Nephron (organoid): Measurements from ENCODE around the gene FAM50B.
A peak's percentile ranks its signal among the peaks of the same experiment; 100 is the strongest.

Experiments
- H3K27ac Mint-ChIP-seq, 3 experiments: 2 replicates each; pipeline ENCODE4 v1.8.0; 2020; ENCODE audit warnings: mixed read lengths in 3 of 3, mild to moderate bottlenecking in 2 of 3, moderate library complexity in 1 of 3
- H3K27me3 Mint-ChIP-seq: 2 replicates; pipeline ENCODE4 v1.8.0; 2021; ENCODE audit warnings: low read depth, mild to moderate bottlenecking, moderate library complexity, mixed read lengths
- H3K36me3 Mint-ChIP-seq: 2 replicates; pipeline ENCODE4 v1.8.0; 2020; ENCODE audit warnings: low read depth, mixed read lengths
- H3K4me1 Mint-ChIP-seq: 2 replicates; pipeline ENCODE4 v1.8.0; 2020; ENCODE audit warnings: mixed read lengths
- H3K4me3 Mint-ChIP-seq, 3 experiments: 2 replicates each; pipeline ENCODE4 v1.8.0; 2020; ENCODE audit warnings: mild to moderate bottlenecking in 3 of 3, mixed read lengths in 3 of 3, moderate library complexity in 2 of 3
- H3K9me3 Mint-ChIP-seq: 2 replicates; pipeline ENCODE4 v1.8.0; 2020; ENCODE audit warnings: mixed read lengths
- TF ChIP-seq, protein P1 (sequence below), 3 experiments: fragments of 200-600 bp; sonication (generic); IDR thresholded peaks; one replicate each; pipeline ENCODE4 v1.5.0; 2021; ENCODE audit warnings: antibody characterized with exemption in 3 of 3; ENCODE audit not compliant: unreplicated experiment in 3 of 3

Gene FAM50B

DNA sequence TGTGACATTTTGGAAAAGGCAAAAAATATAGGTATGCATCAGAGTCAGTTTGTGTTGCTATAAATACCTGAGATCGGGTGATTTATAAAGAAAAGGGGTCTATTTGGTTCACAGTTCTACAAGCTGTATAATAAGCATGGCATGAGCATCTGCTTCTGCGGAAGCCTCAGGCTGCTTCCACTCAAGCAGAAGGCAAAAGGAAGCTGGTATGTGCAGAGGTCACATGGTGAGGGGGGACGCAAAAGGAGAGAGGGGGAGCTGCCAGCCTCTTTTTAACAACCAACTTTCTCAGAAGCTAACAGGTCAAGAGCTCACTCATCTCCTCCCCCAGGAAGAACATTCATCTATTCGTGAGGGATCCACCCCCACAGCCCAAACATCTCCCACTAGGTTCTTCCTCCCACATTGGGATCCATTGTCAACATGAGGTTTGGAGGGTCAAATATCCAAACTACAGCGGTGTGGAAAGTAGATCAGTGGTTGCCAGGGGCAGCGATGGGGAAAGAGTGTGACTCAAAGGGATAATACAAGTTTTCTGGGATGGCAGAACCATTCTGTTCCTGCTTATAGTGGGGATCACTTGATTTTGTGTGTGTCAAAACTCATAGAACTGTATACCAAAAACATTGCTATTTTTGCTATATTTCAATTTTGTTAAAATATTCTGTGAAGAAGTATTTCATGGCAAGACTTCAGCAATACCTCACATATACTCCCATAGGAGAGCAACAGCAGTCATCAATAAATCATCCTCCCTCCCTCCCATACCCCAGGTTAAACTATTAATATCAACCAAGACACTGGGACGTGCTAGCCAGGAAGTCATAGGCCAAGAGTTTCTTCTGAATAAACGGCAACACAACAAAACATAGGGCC lies 9.9 kb upstream of the FAM50B start:
- Mint-ChIP-seq H3K9me3 (no peaks in the 10 kb centered on the region), H3K36me3 (no peaks in the 10 kb centered on the region), H3K4me1 (peaks cover 43% of the 10 kb centered on the region), H3K27ac (peak overlapping the region; percentile 11 to 54 (median 41)), H3K4me3 (no peak overlapping the region), H3K27me3 (no peaks in the 10 kb centered on the region)
- TF ChIP-seq, protein P1, sequence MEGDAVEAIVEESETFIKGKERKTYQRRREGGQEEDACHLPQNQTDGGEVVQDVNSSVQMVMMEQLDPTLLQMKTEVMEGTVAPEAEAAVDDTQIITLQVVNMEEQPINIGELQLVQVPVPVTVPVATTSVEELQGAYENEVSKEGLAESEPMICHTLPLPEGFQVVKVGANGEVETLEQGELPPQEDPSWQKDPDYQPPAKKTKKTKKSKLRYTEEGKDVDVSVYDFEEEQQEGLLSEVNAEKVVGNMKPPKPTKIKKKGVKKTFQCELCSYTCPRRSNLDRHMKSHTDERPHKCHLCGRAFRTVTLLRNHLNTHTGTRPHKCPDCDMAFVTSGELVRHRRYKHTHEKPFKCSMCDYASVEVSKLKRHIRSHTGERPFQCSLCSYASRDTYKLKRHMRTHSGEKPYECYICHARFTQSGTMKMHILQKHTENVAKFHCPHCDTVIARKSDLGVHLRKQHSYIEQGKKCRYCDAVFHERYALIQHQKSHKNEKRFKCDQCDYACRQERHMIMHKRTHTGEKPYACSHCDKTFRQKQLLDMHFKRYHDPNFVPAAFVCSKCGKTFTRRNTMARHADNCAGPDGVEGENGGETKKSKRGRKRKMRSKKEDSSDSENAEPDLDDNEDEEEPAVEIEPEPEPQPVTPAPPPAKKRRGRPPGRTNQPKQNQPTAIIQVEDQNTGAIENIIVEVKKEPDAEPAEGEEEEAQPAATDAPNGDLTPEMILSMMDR (IDR thresholded peaks at IDR 0.05; ENCODE audit: unreplicated experiment in 3 of 3), result no peak

DNA sequence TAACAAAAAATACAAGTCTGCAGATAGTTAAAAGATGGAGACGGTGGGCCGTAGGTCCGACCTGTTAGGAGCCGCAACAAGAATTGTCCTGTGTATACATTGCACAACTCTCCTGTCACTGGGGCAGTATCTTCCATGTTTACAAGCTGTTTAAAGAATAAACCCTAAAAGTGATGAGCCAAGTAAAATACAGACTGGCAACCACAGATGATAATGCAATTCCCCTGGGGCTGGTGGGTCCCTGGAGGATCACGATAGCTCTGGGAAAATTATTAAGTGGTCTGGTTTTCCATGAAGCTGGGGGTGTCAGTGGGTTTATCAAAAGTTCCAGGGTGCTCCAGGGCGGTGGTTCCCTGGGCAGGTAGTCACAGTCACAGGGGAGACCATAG lies 8.1 kb upstream of the FAM50B start:
- Mint-ChIP-seq H3K4me1 (peaks cover 43% of the 10 kb centered on the region), H3K4me3 (no peak overlapping the region), H3K9me3 (no peaks in the 10 kb centered on the region), H3K27me3 (peaks cover 3% of the 10 kb centered on the region), H3K36me3 (no peaks in the 10 kb centered on the region), H3K27ac (no peak overlapping the region)
- TF ChIP-seq, protein P1 (IDR thresholded peaks at IDR 0.05; ENCODE audit: unreplicated experiment in 3 of 3), result no peak

DNA sequence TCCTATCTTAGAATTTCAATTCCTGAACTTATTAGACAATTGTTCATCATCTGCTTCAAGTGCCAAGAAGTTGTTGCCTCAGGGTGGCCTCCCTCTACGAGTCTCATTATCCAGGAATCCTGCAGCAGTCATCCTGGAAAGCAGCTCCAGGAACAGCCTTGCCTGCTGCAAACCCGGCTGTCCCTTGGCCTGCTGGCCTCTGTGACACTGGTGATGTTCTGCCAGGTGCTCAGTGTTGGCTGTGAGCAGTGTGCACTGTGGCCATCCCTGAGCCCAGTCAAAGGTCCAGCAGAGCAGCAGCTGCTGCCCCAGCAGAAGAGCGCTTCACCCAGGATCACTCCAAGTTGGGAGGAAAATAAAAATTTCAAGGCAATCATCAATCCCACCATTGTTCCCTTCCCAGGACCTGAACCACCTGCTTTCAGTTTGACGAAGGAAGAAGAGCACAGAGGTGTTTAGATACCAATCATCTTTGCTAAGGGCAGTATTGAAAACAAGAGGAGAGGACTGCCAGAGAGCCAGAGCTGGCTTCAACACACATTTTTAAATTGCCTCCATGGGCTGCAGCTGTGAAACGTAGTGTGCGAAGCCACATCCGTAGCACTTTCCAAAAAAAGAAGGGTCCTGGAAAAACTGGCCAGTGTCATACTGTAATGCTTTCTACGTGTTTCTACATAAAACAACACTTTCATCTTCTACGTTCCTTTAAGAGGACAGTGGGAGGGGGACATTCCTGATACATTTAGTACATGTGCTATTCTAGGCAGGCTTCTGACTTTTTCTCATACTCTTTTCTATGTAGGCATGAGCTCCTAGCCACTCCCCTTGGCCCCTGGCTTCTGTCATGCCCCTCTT lies 7.2 kb upstream of the FAM50B start:
- H3K27ac Mint-ChIP-seq, result no peak overlapping the region
- H3K36me3 Mint-ChIP-seq, result no peaks in the 10 kb centered on the region
- no peaks in the 10 kb centered on the region for H3K9me3 Mint-ChIP-seq
- peaks cover 3% of the 10 kb centered on the region for H3K27me3 Mint-ChIP-seq
- TF ChIP-seq, protein P1 (IDR thresholded peaks at IDR 0.05; ENCODE audit: unreplicated experiment in 3 of 3), result no peak
- no peak overlapping the region for H3K4me3 Mint-ChIP-seq
- H3K4me1 Mint-ChIP-seq, result peaks cover 43% of the 10 kb centered on the region

DNA sequence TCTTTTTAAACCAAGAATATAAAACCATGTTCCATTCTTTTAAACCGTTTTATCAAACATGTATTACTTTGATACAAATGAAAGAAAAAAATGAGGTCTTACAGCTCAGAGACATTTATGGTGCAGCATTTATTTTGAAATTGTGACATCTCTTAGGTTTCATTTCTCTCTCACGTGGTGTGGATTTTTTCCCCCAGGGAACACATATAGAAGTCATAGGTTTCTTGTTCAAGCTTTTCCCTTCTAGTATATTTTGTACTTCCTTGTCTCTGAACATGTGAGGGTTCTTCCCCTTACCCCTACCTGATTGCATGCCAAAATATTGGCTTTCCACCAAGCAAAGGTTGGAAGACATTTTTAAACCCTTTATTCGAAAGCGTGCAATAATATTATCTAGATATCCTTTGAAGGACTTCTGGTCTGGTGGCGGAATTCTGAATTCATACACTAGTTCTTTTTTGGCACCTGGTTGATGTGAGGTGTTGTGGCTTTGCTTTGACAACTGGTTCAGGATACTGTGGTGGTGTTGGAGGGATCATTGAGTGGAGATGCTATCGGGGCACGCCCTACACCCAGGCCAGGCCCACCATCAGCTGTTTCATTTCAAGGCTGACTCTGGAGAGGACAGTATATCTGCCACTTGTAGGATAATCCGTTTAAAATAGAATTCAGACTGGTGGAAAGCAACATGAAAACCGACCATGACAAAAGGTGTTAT lies 5.6 kb upstream of the FAM50B start:
- H3K9me3 Mint-ChIP-seq, result no peaks in the 10 kb centered on the region
- no peak overlapping the region for H3K4me3 Mint-ChIP-seq
- H3K36me3 Mint-ChIP-seq, result peaks cover 2% of the 10 kb centered on the region
- peak overlapping the region in 2 of 3 experiments; percentile 47 for H3K27ac Mint-ChIP-seq
- peaks cover 3% of the 10 kb centered on the region for H3K27me3 Mint-ChIP-seq
- TF ChIP-seq, protein P1 (IDR thresholded peaks at IDR 0.05; ENCODE audit: unreplicated experiment in 3 of 3), result no peak
- peaks cover 43% of the 10 kb centered on the region for H3K4me1 Mint-ChIP-seq

DNA sequence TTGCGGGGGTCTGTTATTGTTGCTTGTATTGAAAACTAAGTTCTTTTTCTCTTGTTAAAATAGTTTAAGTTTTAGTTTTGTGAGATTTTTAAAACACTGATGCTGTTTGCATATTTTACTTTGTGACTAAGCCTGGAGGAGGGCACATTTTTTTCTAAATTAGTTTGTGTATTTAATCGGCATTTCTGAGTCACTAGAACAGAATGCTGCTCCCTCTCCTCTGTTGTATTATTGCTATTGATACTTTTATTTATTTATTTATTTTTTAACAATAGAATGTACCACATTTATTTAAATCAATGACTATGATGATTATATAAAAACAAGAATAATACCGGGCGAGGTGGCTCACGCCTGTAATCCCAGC lies 5.1 kb upstream of the FAM50B start:
- H3K4me3 Mint-ChIP-seq, result no peak overlapping the region
- peaks cover 3% of the 10 kb centered on the region for H3K27me3 Mint-ChIP-seq
- TF ChIP-seq, protein P1 (IDR thresholded peaks at IDR 0.05; ENCODE audit: unreplicated experiment in 3 of 3), result no peak
- H3K9me3 Mint-ChIP-seq, result no peaks in the 10 kb centered on the region
- H3K4me1 Mint-ChIP-seq, result peaks cover 38% of the 10 kb centered on the region
- peaks cover 4% of the 10 kb centered on the region for H3K36me3 Mint-ChIP-seq
- H3K27ac Mint-ChIP-seq, result no peak overlapping the region
